Measurements from ENCODE around the gene KCNIP4.

KCNIP4 gene

DNA sequence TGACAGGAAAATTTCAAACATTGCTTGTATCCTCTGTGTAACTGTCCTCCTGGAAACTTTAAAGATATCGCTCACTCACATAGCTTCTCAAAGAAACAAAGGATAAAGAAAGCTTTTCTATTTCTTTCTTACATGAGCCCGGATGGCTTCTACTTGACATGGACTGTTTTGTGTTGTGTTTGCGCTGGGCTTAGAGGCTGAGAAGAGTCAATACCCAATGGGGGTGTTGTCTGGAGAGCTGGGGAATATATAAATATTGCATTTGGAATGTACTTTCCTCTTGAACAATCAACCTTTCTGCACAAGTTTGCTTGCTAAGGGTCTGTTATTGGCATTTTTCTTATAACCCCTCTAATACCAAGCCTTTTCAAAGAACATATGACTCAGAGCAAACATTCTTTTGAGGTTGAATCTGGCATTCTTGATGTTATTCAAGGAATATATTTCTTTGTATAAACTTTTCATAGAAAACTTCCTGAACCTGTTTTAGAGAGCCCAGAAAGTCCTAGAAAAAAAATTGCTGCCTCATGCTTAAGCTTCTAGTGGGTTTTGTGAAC is 916.4 kb downstream of the KCNIP4 start:
- no peak for DNase-seq

DNA sequence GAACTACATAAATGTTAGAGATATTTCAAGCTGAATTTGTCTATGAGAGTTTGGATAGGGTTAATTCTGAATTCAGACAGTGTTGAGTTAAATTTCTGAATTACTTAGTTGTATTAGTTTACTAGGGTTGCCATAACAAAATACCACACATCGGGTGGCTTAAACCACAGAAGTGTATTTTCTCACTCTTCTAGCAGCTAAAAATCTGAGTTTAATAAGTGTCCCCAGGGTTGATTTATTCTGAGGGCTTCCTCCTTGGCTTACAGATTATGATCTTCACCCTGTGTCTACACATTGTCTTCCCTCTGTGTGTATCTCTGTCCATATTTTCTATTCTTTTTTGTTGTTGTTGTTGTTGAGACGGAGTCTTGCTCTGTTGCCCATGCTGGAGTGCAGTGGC is 929.8 kb downstream of the KCNIP4 start:
- DNase-seq, result no peak

- DNase-seq, result no peak
These were observed 935.1 kb downstream of the KCNIP4 start for GRCh38 chr4:21013501-21013900.

GRCh38 chr4:21012851-21013331 is 935.7 kb downstream of the KCNIP4 start:
- no peak for DNase-seq

DNA sequence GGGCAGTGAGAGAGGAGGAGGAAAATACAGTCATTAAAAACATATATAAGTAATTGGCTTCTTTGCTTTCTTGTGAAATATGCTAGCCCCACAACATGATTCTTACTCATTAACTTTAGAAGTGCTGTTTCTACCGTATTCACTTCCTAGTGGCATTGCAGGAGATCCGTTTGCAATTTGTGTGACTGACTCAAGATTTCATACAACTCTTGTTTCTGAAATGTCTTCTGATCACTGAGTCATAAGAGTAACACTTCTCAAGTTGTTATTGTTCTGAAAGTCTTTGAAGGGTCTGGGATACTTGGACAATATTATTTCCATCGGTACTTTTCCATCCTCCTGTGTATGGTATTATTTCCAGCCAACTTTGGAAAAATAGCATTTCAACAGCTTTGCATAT is 937.5 kb downstream of the KCNIP4 start:
- DNase-seq, result no peak

- no peak for DNase-seq
These were observed 938.6 kb downstream of the KCNIP4 start for GRCh38 chr4:21009956-21010355.

DNA sequence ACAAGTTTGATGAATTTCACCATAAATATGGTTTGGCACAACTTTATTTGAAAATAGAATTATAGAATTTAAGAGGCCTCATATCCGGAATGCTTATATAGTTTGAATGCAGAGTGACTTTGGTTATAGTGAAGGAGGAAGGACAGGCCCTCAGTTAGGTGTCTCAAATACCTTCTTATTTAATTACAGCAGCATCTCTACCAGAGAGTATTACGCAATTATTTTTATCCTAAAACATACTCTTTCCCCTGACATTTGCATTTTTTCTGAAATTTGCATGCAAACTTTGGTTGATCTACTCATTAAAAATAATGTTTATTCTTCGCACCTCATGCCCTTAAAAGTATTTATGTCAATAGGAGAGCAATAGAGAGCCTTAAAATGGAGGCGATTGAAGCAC is 942.9 kb downstream of the KCNIP4 start:
- no peak for DNase-seq

- no peak for DNase-seq
These were observed 945.6 kb downstream of the KCNIP4 start for GRCh38 chr4:21002976-21003375.

DNA sequence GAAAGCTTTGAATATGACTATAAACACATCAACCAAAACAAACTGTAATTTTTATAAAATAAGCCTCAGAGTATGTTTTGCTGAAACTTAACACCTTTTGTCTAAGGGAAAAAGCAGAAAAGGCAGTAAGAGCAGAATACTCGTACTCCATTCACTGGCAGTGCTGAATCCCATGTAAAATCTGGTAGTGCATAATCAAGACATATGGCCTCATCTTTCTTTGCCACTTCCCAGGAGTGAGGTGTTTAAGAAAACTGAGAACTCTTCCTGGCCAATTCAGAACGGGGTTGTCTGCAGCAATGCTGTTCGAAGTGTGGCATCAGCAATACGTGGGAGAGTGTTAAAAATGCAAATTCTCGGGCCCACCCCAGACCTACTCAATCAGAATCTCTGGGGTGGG is 946.3 kb downstream of the KCNIP4 start:
- DNase-seq, result no peak

GRCh38 chr4:21001490-21001889 is 947.1 kb downstream of the KCNIP4 start:
- no peak for DNase-seq

GRCh38 chr4:20997886-20998285 is 950.7 kb downstream of the KCNIP4 start:
- DNase-seq, result no peak

GRCh38 chr4:20995610-20996009 is 953.0 kb downstream of the KCNIP4 start:
- DNase-seq, result no peak

DNA sequence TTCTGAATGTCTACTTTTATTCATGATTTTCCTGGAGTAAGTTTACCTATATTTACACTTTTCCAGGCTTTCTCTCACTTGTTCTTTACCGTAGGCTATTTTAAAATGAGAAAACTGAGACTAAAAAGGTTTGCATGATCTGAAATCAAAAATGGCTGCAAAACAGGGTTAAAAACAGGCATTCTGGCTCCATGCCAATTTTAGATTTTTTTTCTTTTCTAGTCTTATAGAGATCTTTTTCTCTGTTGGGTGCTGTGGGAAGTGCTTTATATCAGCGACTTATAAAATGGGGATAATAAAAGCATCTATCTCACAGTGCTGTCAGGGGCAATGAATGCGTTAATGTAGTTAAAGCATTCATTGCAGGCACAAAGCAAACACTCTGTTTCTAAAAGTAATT is 953.6 kb downstream of the KCNIP4 start:
- no peak for DNase-seq

DNA sequence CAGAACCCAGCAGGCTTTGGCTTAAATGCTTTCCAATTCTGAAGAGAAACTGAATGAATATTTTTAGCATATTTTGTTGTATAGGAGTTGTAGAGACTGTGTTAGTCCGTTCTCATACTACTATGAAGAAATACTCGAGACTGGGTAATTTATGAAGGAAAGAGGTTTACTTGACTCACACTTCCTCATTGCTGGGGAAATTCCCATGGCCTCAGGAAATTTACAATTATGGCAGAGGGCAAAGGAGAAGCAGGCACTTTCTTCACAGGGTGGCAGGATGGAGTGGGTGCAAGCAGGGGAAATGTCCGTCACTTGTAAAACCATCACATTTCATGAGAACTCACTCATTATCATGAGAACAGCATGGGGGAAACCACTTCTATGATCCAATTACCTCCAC is 956.6 kb downstream of the KCNIP4 start:
- DNase-seq, result no peak

GRCh38 chr4:20987191-20987590 is 961.4 kb downstream of the KCNIP4 start:
- no peak for DNase-seq

DNA sequence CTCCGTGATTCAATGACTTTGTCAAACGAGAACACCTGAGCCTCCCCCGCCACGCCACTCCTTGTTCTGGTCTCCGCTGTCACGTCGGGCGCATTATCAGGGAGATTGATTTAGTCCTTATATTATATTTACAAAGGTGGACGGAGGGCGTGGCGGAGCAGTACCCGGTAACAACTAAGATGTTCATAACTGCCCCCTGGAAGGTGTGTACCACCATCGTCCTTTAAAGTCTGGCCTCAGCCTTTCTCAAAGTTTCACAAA is 964.1 kb downstream of the KCNIP4 start:
- no peak for DNase-seq

- DNase-seq, result no peak
These were observed 964.6 kb downstream of the KCNIP4 start for GRCh38 chr4:20983763-20984575.

DNA sequence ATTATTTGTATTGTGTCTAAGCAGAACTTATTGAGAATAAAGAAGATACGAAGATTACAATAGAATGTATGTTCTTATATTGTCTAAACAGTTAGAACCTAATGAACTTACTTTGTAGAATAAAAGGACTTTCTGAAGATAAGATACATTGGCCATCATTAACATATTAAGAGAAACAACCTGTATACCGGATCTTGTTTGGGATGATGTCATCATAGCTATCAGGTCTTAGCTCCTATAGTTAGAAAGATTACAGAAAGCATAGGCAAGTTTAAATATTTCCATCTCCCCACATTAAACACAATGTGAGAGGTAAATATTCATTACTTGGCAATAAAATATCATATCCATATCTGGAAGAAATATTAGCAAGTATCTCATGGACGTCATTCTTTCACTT is 966.0 kb downstream of the KCNIP4 start:
- no peak for DNase-seq

GRCh38 chr4:20960291-20960690 is 988.3 kb downstream of the KCNIP4 start:
- no peak for DNase-seq

DNA sequence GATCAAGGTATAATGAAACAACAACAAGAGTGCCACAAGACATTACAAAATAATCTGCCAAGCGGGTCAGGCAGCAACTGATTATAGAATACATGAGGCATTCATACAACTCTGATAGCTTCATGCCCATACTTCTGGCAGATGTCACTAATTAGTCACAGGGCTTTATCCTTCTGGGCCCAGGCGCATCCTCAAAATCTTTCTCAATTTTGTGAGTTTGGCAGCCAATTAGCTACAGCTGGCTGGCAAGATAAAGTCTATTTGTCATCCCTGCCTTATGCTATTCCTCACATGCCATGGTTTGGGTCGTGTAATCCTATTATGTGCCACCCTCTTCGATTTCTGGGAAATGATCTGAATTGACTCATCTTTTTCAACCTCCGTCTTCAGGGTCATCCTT is 994.0 kb downstream of the KCNIP4 start:
- no peak for DNase-seq

- DNase-seq, result no peak
These were observed 1003.6 kb downstream of the KCNIP4 start for GRCh38 chr4:20944961-20945360.

- DNase-seq, result no peak
These were observed 1004.1 kb downstream of the KCNIP4 start for GRCh38 chr4:20944451-20944850.

DNA sequence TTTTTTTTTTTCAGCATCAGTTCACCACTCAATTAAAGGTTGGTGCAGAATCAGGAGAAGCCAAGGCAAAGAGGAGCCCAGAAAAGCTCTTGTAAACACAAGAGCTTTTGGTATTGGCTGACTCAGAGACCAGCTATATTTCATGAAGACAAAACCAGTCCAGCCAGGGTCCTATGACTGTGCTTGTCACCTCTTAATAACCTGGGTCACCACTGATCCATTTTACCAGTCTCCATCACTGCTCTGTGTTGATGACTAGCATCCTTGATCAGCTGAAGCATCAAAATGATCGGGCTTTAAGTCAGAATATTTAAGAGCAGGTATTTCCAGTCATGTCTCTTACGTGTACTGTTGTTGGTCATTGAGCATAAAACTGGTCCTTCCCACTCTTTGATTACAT is 1010.4 kb downstream of the KCNIP4 start:
- DNase-seq, result no peak

DNA sequence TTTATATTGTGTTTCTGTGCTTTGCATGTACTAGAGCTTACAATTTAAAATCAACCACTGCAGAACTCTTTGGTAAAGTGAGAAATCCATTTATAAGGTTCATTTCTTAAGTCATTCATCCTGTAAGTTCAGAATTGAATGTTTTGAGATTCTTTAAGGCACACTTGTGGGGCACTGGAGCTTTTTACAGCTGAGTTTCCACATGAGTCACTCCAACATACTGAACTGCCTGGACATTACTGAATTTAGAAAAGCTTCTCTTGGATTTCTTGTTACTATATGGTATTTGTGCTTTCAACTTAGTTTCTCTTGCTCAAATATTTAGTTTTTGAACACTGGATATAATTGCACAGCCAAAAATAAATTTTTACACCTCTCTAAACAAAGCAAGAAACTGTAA is 1022.0 kb downstream of the KCNIP4 start:
- DNase-seq, result no peak

GRCh38 chr4:20925176-20925575 is 1023.4 kb downstream of the KCNIP4 start:
- no peak for DNase-seq

Data from activated CD4-positive, CD25-positive, alpha-beta regulatory T cell (primary cell).